Measurements from ENCODE around the gene ADAM12.

Gene ADAM12

GRCh38 chr10:126317751-126318150 lies 70.5 kb downstream of the ADAM12 start:
- TF ChIP-seq CTCF (IDR thresholded peaks at IDR 0.05; ENCODE audit: low read depth, low read length), result no peak

GRCh38 chr10:126315494-126316177 lies 72.6 kb downstream of the ADAM12 start:
- no peak for TF ChIP-seq CTCF (IDR thresholded peaks at IDR 0.05; ENCODE audit: low read depth, low read length)
- H3K4me3 ChIP-seq (ENCODE audit: low read depth, low read length), result no peak overlapping the region

More at GRCh38 chr10:126317751-126318150, 70.5 kb downstream of the ADAM12 start:
- no peak overlapping the region for H3K4me3 ChIP-seq (ENCODE audit: low read depth, low read length)

GRCh38 chr10:126314863-126315493 lies 73.3 kb downstream of the ADAM12 start:
- TF ChIP-seq CTCF (IDR thresholded peaks at IDR 0.05; ENCODE audit: low read depth, low read length), result no peak

GRCh38 chr10:126312167-126312566 lies 76.1 kb downstream of the ADAM12 start:
- no peak overlapping the region for H3K4me3 ChIP-seq (ENCODE audit: low read depth, low read length)
- no peak for TF ChIP-seq CTCF (IDR thresholded peaks at IDR 0.05; ENCODE audit: low read depth, low read length)

More at GRCh38 chr10:126314863-126315493, 73.3 kb downstream of the ADAM12 start:
- H3K4me3 ChIP-seq (ENCODE audit: low read depth, low read length), result no peak overlapping the region

- no peak for TF ChIP-seq CTCF (IDR thresholded peaks at IDR 0.05; ENCODE audit: low read depth, low read length)
Observed at GRCh38 chr10:126309228-126309883, 78.9 kb downstream of the ADAM12 start.

GRCh38 chr10:126302826-126303665 lies 85.2 kb downstream of the ADAM12 start:
- TF ChIP-seq CTCF (IDR thresholded peaks at IDR 0.05; ENCODE audit: low read depth, low read length), result no peak
- no peak overlapping the region for H3K4me3 ChIP-seq (ENCODE audit: low read depth, low read length)

More at GRCh38 chr10:126309228-126309883, 78.9 kb downstream of the ADAM12 start:
- H3K4me3 ChIP-seq (ENCODE audit: low read depth, low read length), result no peak overlapping the region
